ENCODE measurements around the gene SETD4. TPM values are rescaled to one million over a fixed set of nuclear protein-coding genes. Genes with fewer than 3 reads are reported as not detected.

Gene SETD4
- total and polyA plus RNA-seq, 4 donors, result 22.8 to 38.4 (median 27.0) TPM

GRCh38 chr21:36053715-36054062 lies 6.6 kb downstream of the SETD4 start:
- no peaks in the 10 kb centered on the region for H3K9me3 ChIP-seq (ENCODE audit: control insufficient read depth, insufficient read depth, low read length)
- peaks cover 44% of the 10 kb centered on the region for H3K36me3 ChIP-seq (ENCODE audit: control insufficient read depth, insufficient read depth, low read length)
- no peaks in the 10 kb centered on the region for H3K27me3 ChIP-seq (ENCODE audit: control insufficient read depth, insufficient read depth, low read length)
- no peak for DNase-seq (ENCODE audit: low read depth in 4 of 6, low spot score in 6 of 6)
- WGBS (ENCODE audit: insufficient coverage), result 97% methylated on average over 3 of the region's 3 CpGs
- no peak overlapping the region for H3K27ac ChIP-seq (ENCODE audit: low read depth, low read length)
- peaks cover 7% of the 10 kb centered on the region for H3K4me1 ChIP-seq (ENCODE audit: control insufficient read depth, insufficient read depth, low read length)
- H3K4me3 ChIP-seq (ENCODE audit: low read depth, low read length), result no peak overlapping the region

- H3K27me3 ChIP-seq (ENCODE audit: control insufficient read depth, insufficient read depth, low read length), result no peaks in the 10 kb centered on the region
- DNase-seq (ENCODE audit: low read depth in 4 of 6, low spot score in 6 of 6), result no peak
- no peak overlapping the region for H3K4me3 ChIP-seq (ENCODE audit: low read depth, low read length)
- no peaks in the 10 kb centered on the region for H3K9me3 ChIP-seq (ENCODE audit: control insufficient read depth, insufficient read depth, low read length)
- 86% methylated on average over 2 of the region's 10 CpGs for WGBS (ENCODE audit: insufficient coverage)
- no peak overlapping the region for H3K27ac ChIP-seq (ENCODE audit: low read depth, low read length)
- H3K36me3 ChIP-seq (ENCODE audit: control insufficient read depth, insufficient read depth, low read length), result peaks cover 49% of the 10 kb centered on the region
- H3K4me1 ChIP-seq (ENCODE audit: control insufficient read depth, insufficient read depth, low read length), result peaks cover 2% of the 10 kb centered on the region
These were observed 7.2 kb downstream of the SETD4 start for GRCh38 chr21:36052860-36053714.

- Histone ChIP-seq H3K27me3 (ENCODE audit: control insufficient read depth, insufficient read depth, low read length) (no peaks in the 10 kb centered on the region), H3K27ac (ENCODE audit: low read depth, low read length) (no peak overlapping the region), H3K4me1 (ENCODE audit: control insufficient read depth, insufficient read depth, low read length) (no peaks in the 10 kb centered on the region), H3K4me3 (ENCODE audit: low read depth, low read length) (no peak overlapping the region), H3K36me3 (ENCODE audit: control insufficient read depth, insufficient read depth, low read length) (peaks cover 54% of the 10 kb centered on the region), H3K9me3 (ENCODE audit: control insufficient read depth, insufficient read depth, low read length) (no peaks in the 10 kb centered on the region)
- WGBS (ENCODE audit: insufficient coverage), result 97% methylated on average over 3 of the region's 7 CpGs
- DNase-seq (ENCODE audit: low read depth in 4 of 6, low spot score in 6 of 6), result no peak
These were observed 12.0 kb downstream of the SETD4 start for GRCh38 chr21:36048357-36048756.

GRCh38 chr21:36047139-36047538 lies 13.2 kb downstream of the SETD4 start:
- Histone ChIP-seq H3K4me3 (ENCODE audit: low read depth, low read length) (no peak overlapping the region), H3K27me3 (ENCODE audit: control insufficient read depth, insufficient read depth, low read length) (no peaks in the 10 kb centered on the region), H3K27ac (ENCODE audit: low read depth, low read length) (no peak overlapping the region), H3K36me3 (ENCODE audit: control insufficient read depth, insufficient read depth, low read length) (peaks cover 51% of the 10 kb centered on the region), H3K4me1 (ENCODE audit: control insufficient read depth, insufficient read depth, low read length) (no peaks in the 10 kb centered on the region), H3K9me3 (ENCODE audit: control insufficient read depth, insufficient read depth, low read length) (no peaks in the 10 kb centered on the region)
- no peak for DNase-seq (ENCODE audit: low read depth in 4 of 6, low spot score in 6 of 6)
- 81% methylated on average over 6 of the region's 7 CpGs for WGBS (ENCODE audit: insufficient coverage)

- H3K27ac ChIP-seq (ENCODE audit: low read depth, low read length), result no peak overlapping the region
- H3K4me3 ChIP-seq (ENCODE audit: low read depth, low read length), result no peak overlapping the region
- DNase-seq (ENCODE audit: low read depth in 4 of 6, low spot score in 6 of 6), result no peak
- peaks cover 55% of the 10 kb centered on the region for H3K36me3 ChIP-seq (ENCODE audit: control insufficient read depth, insufficient read depth, low read length)
- WGBS (ENCODE audit: insufficient coverage), result 100% methylated on average over 1 of the region's 1 CpG
- H3K9me3 ChIP-seq (ENCODE audit: control insufficient read depth, insufficient read depth, low read length), result no peaks in the 10 kb centered on the region
- H3K27me3 ChIP-seq (ENCODE audit: control insufficient read depth, insufficient read depth, low read length), result no peaks in the 10 kb centered on the region
- H3K4me1 ChIP-seq (ENCODE audit: control insufficient read depth, insufficient read depth, low read length), result no peaks in the 10 kb centered on the region
These were observed 14.3 kb downstream of the SETD4 start for GRCh38 chr21:36045993-36046392.

- H3K36me3 ChIP-seq (ENCODE audit: control insufficient read depth, insufficient read depth, low read length), result peaks cover 60% of the 10 kb centered on the region
- H3K4me3 ChIP-seq (ENCODE audit: low read depth, low read length), result no peak overlapping the region
- no peaks in the 10 kb centered on the region for H3K9me3 ChIP-seq (ENCODE audit: control insufficient read depth, insufficient read depth, low read length)
- H3K27ac ChIP-seq (ENCODE audit: low read depth, low read length), result no peak overlapping the region
- no peaks in the 10 kb centered on the region for H3K4me1 ChIP-seq (ENCODE audit: control insufficient read depth, insufficient read depth, low read length)
- 89% methylated on average over 9 of the region's 10 CpGs for WGBS (ENCODE audit: insufficient coverage)
- DNase-seq (ENCODE audit: low read depth in 4 of 6, low spot score in 6 of 6), result no peak
- H3K27me3 ChIP-seq (ENCODE audit: control insufficient read depth, insufficient read depth, low read length), result no peaks in the 10 kb centered on the region
These were observed 16.3 kb downstream of the SETD4 start for GRCh38 chr21:36044056-36044455.

- Histone ChIP-seq H3K9me3 (ENCODE audit: control insufficient read depth, insufficient read depth, low read length) (no peaks in the 10 kb centered on the region), H3K27ac (ENCODE audit: low read depth, low read length) (no peak overlapping the region), H3K4me1 (ENCODE audit: control insufficient read depth, insufficient read depth, low read length) (no peaks in the 10 kb centered on the region), H3K27me3 (ENCODE audit: control insufficient read depth, insufficient read depth, low read length) (no peaks in the 10 kb centered on the region), H3K36me3 (ENCODE audit: control insufficient read depth, insufficient read depth, low read length) (peaks cover 60% of the 10 kb centered on the region), H3K4me3 (ENCODE audit: low read depth, low read length) (no peak overlapping the region)
- no CpG with 5 or more reads among the region's 1 CpG for WGBS (ENCODE audit: insufficient coverage)
- DNase-seq (ENCODE audit: low read depth in 4 of 6, low spot score in 6 of 6), result no peak
These were observed 18.4 kb downstream of the SETD4 start for GRCh38 chr21:36041910-36042309.

- Histone ChIP-seq H3K36me3 (ENCODE audit: control insufficient read depth, insufficient read depth, low read length) (peaks cover 57% of the 10 kb centered on the region), H3K4me3 (ENCODE audit: low read depth, low read length) (no peak overlapping the region), H3K27me3 (ENCODE audit: control insufficient read depth, insufficient read depth, low read length) (no peaks in the 10 kb centered on the region), H3K4me1 (ENCODE audit: control insufficient read depth, insufficient read depth, low read length) (no peaks in the 10 kb centered on the region), H3K9me3 (ENCODE audit: control insufficient read depth, insufficient read depth, low read length) (no peaks in the 10 kb centered on the region), H3K27ac (ENCODE audit: low read depth, low read length) (no peak overlapping the region)
- 67% methylated on average over 2 of the region's 2 CpGs for WGBS (ENCODE audit: insufficient coverage)
- DNase-seq (ENCODE audit: low read depth in 4 of 6, low spot score in 6 of 6), result peak in 1 of 6 donors; percentile 32
These were observed 19.9 kb downstream of the SETD4 start for GRCh38 chr21:36040389-36040788.

- no peaks in the 10 kb centered on the region for H3K27me3 ChIP-seq (ENCODE audit: control insufficient read depth, insufficient read depth, low read length)
- no peak overlapping the region for H3K4me3 ChIP-seq (ENCODE audit: low read depth, low read length)
- no peaks in the 10 kb centered on the region for H3K4me1 ChIP-seq (ENCODE audit: control insufficient read depth, insufficient read depth, low read length)
- WGBS (ENCODE audit: insufficient coverage), result 82% methylated on average over 6 of the region's 6 CpGs
- H3K9me3 ChIP-seq (ENCODE audit: control insufficient read depth, insufficient read depth, low read length), result no peaks in the 10 kb centered on the region
- no peak overlapping the region for H3K27ac ChIP-seq (ENCODE audit: low read depth, low read length)
- H3K36me3 ChIP-seq (ENCODE audit: control insufficient read depth, insufficient read depth, low read length), result peaks cover 57% of the 10 kb centered on the region
- no peak for DNase-seq (ENCODE audit: low read depth in 4 of 6, low spot score in 6 of 6)
These were observed 20.5 kb downstream of the SETD4 start for GRCh38 chr21:36039861-36040260.
